HCT116 (cell line): ENCODE measurements around the gene FXYD2. TPM values are rescaled to one million over a fixed set of nuclear protein-coding genes. Genes with fewer than 3 reads are reported as not detected.

Experiments
- ATAC-seq: fragments of 200-7000 bp; cut with Tn5 transposase; 2 replicates; pipeline ENCODE4 v1.9.1; 2020; ENCODE audit warnings: mild to moderate bottlenecking, moderate library complexity
- BruUV-seq: library from RNA; stranded (reverse); fragments of 400-500 nt; replicated peaks from 2 replicates; lab custom pipeline; 2021; lab: Mats Ljungman, UMichigan
- CTCF ChIA-PET: fragments of 300-600 bp; sonication (Branson Sonifier 250); formaldehyde crosslinking; loops from one replicate; lab custom pipeline; 2021; ENCODE audit warnings: antibody characterized with exemption; lab: Charles Lee
- POLR2A ChIA-PET: fragments of 300-600, 350-600 bp; sonication (Branson Sonifier 250); formaldehyde crosslinking; loops from one replicate; lab custom pipeline; 2021; ENCODE audit warnings: antibody characterized with exemption; lab: Charles Lee
- RAD21 ChIA-PET, 2 experiments: fragments of 300-600 bp; sonication (Branson Sonifier 250); formaldehyde crosslinking; loops; one replicate each; lab custom pipeline; 2023; ENCODE audit warnings: low total read pairs in 2 of 2; ENCODE audit not compliant: uncharacterized antibody in 2 of 2, unreplicated experiment in 2 of 2, low non-redundant PET in 1 of 2; lab: Charles Lee
- DNase-seq: peaks from one replicate; pipeline ENCODE4 v3.0.0-alpha.2; 2010; ENCODE audit warnings: low read depth, low spot score
- H2AFZ ChIP-seq: fragments of 200-600 bp; shearing (Covaris generic), sonication (generic); 2 replicates; pipeline ENCODE4 v1.6.1; 2017; ENCODE audit warnings: low read depth, mixed run types, mixed read lengths, antibody characterized with exemption, low read length; ENCODE audit not compliant: poor library complexity, severe bottlenecking
- H3K27ac ChIP-seq: 2 replicates; pipeline ENCODE4 v1.5.1; 2012; ENCODE audit warnings: low read depth, low read length
- H3K27me3 ChIP-seq: fragments of 200-600 bp; sonication (generic); 2 replicates; pipeline ENCODE4 v1.6.1; 2016; ENCODE audit warnings: mixed run types, low read length, mixed read lengths; ENCODE audit not compliant: insufficient read depth
- H3K36me3 ChIP-seq, 2 experiments: fragments of 200-500 bp in 1 of 2; fragments of 200-600 bp in 1 of 2; sonication (Bioruptor generic) in 1 of 2; sonication (generic) in 1 of 2; 2 replicates each; pipeline versions ENCODE4 v1.5.1 to v1.6.1; 2014 to 2016; ENCODE audit warnings: low read length in 2 of 2, inconsistent platforms in 1 of 2, mixed read lengths in 1 of 2, mixed run types in 1 of 2; ENCODE audit not compliant: insufficient read depth in 2 of 2, control insufficient read depth in 1 of 2
- H3K4me1 ChIP-seq, 2 experiments: fragments of 200-600 bp in 1 of 2; sonication (generic) in 1 of 2; 2 replicates each; pipeline versions ENCODE4 v1.5.1 to v1.6.1; 2012 to 2017; ENCODE audit warnings: low read length in 2 of 2, inconsistent platforms in 1 of 2, mild to moderate bottlenecking in 1 of 2, mixed read lengths in 1 of 2, mixed run types in 1 of 2, moderate library complexity in 1 of 2; ENCODE audit not compliant: insufficient read depth in 2 of 2, control insufficient read depth in 1 of 2
- H3K4me2 ChIP-seq: fragments of 200-600 bp; sonication (generic); 2 replicates; pipeline ENCODE4 v1.6.1; 2017; ENCODE audit warnings: mixed run types, low read length, mixed read lengths
- H3K4me3 ChIP-seq, 2 experiments: fragments of 200-600 bp in 1 of 2; sonication (generic) in 1 of 2; replicated peaks in 1 of 2; 2 replicates each; pipeline ENCODE4 v1.5.1; 2011 to 2016; ENCODE audit warnings: low read length in 2 of 2, control low read depth in 1 of 2, low read depth in 1 of 2, mild to moderate bottlenecking in 1 of 2, mixed read lengths in 1 of 2, mixed run types in 1 of 2
- H3K79me2 ChIP-seq: fragments of 200-600 bp; sonication (generic); 2 replicates; pipeline ENCODE4 v1.6.1; 2017; ENCODE audit warnings: mild to moderate bottlenecking, mixed run types, low read length, moderate library complexity, mixed read lengths; ENCODE audit not compliant: insufficient read depth
- H3K9ac ChIP-seq: fragments of 200-600 bp; sonication (generic); 2 replicates; pipeline ENCODE4 v1.6.1; 2016; ENCODE audit warnings: low read length, mixed read lengths
- H3K9me2 ChIP-seq: fragments of 200-600 bp; sonication (generic), shearing (Covaris generic); 2 replicates; pipeline ENCODE4 v1.6.1; 2017; ENCODE audit warnings: mixed run types, mild to moderate bottlenecking, moderate library complexity; ENCODE audit not compliant: insufficient read depth
- H3K9me3 ChIP-seq, 2 experiments: fragments of 200-500 bp in 1 of 2; fragments of 200-600 bp in 1 of 2; sonication (Bioruptor generic) in 1 of 2; sonication (generic) in 1 of 2; 2 replicates each; pipeline ENCODE4 v1.6.1; 2014 to 2017; ENCODE audit warnings: low read length in 2 of 2, mixed read lengths in 2 of 2, inconsistent platforms in 1 of 2, low read depth in 1 of 2, mild to moderate bottlenecking in 1 of 2, mixed run types in 1 of 2, moderate library complexity in 1 of 2; ENCODE audit not compliant: control insufficient read depth in 1 of 2, insufficient read depth in 1 of 2
- H4K20me1 ChIP-seq: fragments of 200-600 bp; sonication (generic), shearing (Covaris generic); 2 replicates; pipeline ENCODE4 v1.6.1; 2017; ENCODE audit warnings: mixed run types, mild to moderate bottlenecking, moderate library complexity; ENCODE audit not compliant: insufficient read depth
- ATF3 ChIP-seq: IDR thresholded peaks from 2 replicates; pipeline ENCODE4 v1.6.1; 2012
- CBX3 ChIP-seq: IDR thresholded peaks from 2 replicates; pipeline ENCODE4 v1.6.1; 2012; ENCODE audit warnings: low read depth
- CTCF ChIP-seq, 3 experiments: fragments of 200-600 bp in 1 of 3; sonication (generic) in 1 of 3; IDR thresholded peaks in 2 of 3; conservative IDR thresholded peaks in 1 of 3; 2 replicates each; pipeline ENCODE4 v1.5.1; 2012 to 2017; ENCODE audit warnings: low read depth in 2 of 3, low read length in 2 of 3, antibody characterized with exemption in 1 of 3, borderline replicate concordance in 1 of 3, control low read depth in 1 of 3, mild to moderate bottlenecking in 1 of 3, mixed read lengths in 1 of 3, mixed run types in 1 of 3, moderate library complexity in 1 of 3; ENCODE audit not compliant: insufficient read depth in 1 of 3
- EZH2 ChIP-seq: fragments of 200-600 bp; sonication (generic); IDR thresholded peaks from 2 replicates; pipeline ENCODE4 v1.6.1; 2017; ENCODE audit warnings: antibody characterized with exemption, mixed run types
- POLR2A ChIP-seq: IDR thresholded peaks from 2 replicates; pipeline ENCODE4 v1.7.0; 2011; ENCODE audit warnings: borderline replicate concordance; ENCODE audit not compliant: insufficient read depth, insufficient read length; ENCODE audit errors: extremely low read depth
- POLR2AphosphoS5 ChIP-seq: IDR thresholded peaks from 2 replicates; pipeline ENCODE4 v1.6.1; 2011; ENCODE audit warnings: mild to moderate bottlenecking, low read depth, low read length, moderate library complexity
- ZBTB33 ChIP-seq: IDR thresholded peaks from 2 replicates; pipeline ENCODE4 v1.6.1; 2011; ENCODE audit warnings: mild to moderate bottlenecking, low read length, moderate library complexity; ENCODE audit not compliant: insufficient replicate concordance; ENCODE audit errors: extremely low read depth
- ZNF274 ChIP-seq: fragments of 200-500 bp; sonication (Bioruptor generic); IDR thresholded peaks from 2 replicates; pipeline ENCODE4 v1.6.1; 2014; ENCODE audit warnings: mild to moderate bottlenecking, low read depth, low read length, inconsistent platforms
- intact Hi-C: fragments of 100-400 bp; cut with micrococcal nuclease; formaldehyde crosslinking; loops from 2 replicates; pipeline ENCODE4 v1.10.0; 2022
- total RNA-seq: library from RNA; stranded (reverse); gene quantifications from one replicate; pipeline ENCODE4 v1.2.1, GENCODE V29; 2021; ENCODE audit not compliant: unreplicated experiment

The FXYD2 gene
- total RNA-seq, 1 experiment from 2014 or later, result 0.52 TPM

- ChIA-PET POLR2A (interaction anchor here (1.0 to 1.5 kb wide), 2 partner anchors 124 to 231 kb away, joined by 3 to 4 read pairs; no protein-coding TSS in a partner anchor), CTCF (interaction anchor here (0.6 to 10.0 kb wide), 7 partner anchors 15 to 396 kb away, joined by 3 to 224 read pairs (median 4); no protein-coding TSS in a partner anchor), RAD21 (interaction anchor here (1.0 to 1.4 kb wide), 4 partner anchors 124 to 231 kb away, joined by 3 to 7 read pairs (median 5); no protein-coding TSS in a partner anchor)
- Histone ChIP-seq H3K9me2 (no peaks in the 10 kb centered on the region), H3K4me3 (no peak overlapping the region), H3K36me3 (no peaks in the 10 kb centered on the region), H3K4me2 (peak overlapping the region; percentile 53), H3K9me3 (no peaks in the 10 kb centered on the region), H3K79me2 (no peaks in the 10 kb centered on the region), H3K27me3 (no peaks in the 10 kb centered on the region), H4K20me1 (no peaks in the 10 kb centered on the region), H2AFZ (peak overlapping the region; percentile 10), H3K27ac (no peak overlapping the region), H3K9ac (no peak overlapping the region), H3K4me1 (peaks cover 7 to 29% of the 10 kb centered on the region in 2 experiments)
- intact Hi-C loops, result loop anchor here (1.0 kb wide), 1 partner anchor 231 kb away; no protein-coding TSS in a partner anchor
- BruUV-seq, result no TSS peak
- ATAC-seq (peak; percentile 72), DNase-seq (no peak)
- TF ChIP-seq POLR2AphosphoS5, result no peak
- TF ChIP-seq ATF3, result no peak
- peak in 2 of 3 experiments; percentile 86 to 90; a peak in 4 of 6 replicates for TF ChIP-seq CTCF (IDR thresholded peaks at IDR 0.05 in 2 of 3, conservative IDR thresholded peaks at IDR 0.05 in 1 of 3; ENCODE audit: borderline replicate concordance in 1 of 3, insufficient read depth in 1 of 3, low read depth in 2 of 3, low read length in 2 of 3)
- TF ChIP-seq POLR2A, result no peak
- no peak for TF ChIP-seq ZBTB33
- TF ChIP-seq CBX3, result no peak
- TF ChIP-seq ZNF274, result no peak
- no peak for TF ChIP-seq EZH2
These were observed 2.2 kb downstream of the FXYD2 start for GRCh38 chr11:117822074-117823033.
